ENCODE data around the gene NLRC5.
"Not testable (repeated sequence)": the region's sequence is repeated elsewhere in the genome, so short reads cannot be mapped to it uniquely, and the experiment has no call there.

The NLRC5 gene

GRCh38 chr16:57108432-57108831 is 119.1 kb downstream of the NLRC5 start:
- DNase-seq, result no peak

DNA sequence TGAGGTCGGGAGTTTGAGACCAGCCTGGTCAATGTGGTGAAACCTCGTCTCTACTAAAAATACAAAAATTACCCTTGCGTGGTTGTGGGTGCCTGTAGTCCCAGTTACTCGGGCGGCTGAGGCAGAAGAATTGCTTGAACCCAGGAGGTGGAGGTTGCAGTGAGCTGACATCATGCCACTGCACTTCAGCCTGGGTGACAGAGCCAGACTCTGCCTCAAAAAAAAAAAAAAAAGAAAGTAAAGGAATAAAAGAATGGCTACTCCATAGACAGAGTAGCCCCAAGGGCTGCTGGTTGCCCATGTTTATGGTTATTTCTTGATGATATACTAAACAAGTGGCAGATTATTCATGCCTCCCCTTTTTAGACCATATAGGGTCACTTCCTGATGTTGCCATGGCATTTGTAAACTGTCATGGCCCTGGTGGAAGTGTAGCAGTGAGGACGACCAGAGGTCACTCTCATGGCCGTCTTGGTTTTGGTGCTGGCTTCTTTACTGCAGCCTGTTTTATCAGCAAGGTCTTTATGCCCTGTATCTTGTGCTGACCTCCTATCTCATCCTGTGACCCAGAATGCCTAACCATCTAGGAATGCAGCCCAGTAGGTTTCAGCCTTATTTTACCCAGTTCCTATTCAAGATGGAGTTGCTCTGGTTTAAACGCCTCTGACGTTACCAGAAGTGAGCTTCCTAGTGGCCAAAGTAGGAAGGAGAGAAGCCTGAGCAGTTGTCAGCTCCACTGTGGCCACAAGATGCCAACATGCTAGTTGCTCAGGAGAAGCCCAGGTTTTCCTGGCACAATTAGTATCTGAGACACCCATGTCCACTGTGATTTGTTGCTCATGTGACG is 120.1 kb downstream of the NLRC5 start:
- not testable (repeated sequence) for DNase-seq

GRCh38 chr16:57110937-57111336 is 121.6 kb downstream of the NLRC5 start:
- DNase-seq, result no peak

DNA sequence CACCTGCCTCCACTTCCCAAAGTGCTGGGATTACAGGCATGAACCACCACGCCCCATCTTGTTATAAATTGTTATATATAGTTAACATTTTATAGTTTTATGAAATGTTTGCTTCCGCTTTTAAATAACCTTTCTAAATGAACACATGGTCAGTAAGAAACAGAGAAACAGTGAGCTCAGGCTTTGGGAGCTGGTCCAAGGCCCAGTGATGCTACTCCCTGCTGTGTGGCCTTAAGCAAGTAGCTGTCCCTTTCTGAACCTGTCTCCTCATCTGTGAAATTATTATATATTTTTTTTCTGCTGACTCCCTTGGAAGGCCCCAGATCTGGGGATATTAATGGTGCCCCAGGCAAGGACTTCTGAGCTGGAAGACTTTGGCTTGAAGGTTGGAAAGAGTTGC is 122.1 kb downstream of the NLRC5 start:
- no peak for DNase-seq

- no peak for DNase-seq
These were observed 123.2 kb downstream of the NLRC5 start for GRCh38 chr16:57112403-57113041.

- no peak for DNase-seq
These were observed 123.7 kb downstream of the NLRC5 start for GRCh38 chr16:57113042-57113453.

DNA sequence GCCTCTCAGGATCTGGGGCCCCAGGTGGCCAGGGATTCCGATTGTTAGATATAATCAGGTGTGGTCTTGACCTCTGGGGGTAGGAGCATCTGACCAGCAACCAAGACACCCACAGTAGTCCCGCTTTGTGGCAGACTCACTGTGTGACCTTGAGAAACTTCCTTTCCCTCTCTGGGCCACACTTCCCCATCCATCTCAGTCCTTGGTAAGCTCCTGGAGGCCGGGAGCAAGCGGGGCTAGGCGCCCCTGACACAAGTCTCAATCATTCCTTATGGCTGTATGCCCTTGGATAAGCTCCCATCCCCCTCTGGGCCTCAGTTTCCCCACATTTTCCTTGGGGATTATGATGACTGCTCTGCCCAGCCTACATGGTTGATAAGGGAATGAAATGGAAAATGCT is 124.3 kb downstream of the NLRC5 start:
- DNase-seq, result no peak

DNA sequence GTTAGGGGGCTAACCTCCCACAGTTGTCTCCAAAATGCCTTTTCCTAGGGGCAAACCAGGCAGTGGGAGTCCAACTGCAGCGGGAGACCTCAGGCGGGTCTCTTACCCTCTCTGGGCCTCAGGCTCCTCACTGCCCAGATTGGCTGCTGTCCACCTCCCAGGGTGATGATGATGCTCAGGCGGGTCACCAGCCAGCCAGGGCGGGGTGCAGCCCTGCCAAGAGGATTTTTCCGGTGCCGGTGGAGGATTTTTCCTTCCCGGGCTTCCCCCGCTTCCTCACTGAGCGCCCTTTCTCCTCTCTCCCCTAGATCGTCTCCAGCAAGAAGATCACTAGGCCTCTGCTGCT is 125.8 kb downstream of the NLRC5 start:
- no peak for DNase-seq

DNA sequence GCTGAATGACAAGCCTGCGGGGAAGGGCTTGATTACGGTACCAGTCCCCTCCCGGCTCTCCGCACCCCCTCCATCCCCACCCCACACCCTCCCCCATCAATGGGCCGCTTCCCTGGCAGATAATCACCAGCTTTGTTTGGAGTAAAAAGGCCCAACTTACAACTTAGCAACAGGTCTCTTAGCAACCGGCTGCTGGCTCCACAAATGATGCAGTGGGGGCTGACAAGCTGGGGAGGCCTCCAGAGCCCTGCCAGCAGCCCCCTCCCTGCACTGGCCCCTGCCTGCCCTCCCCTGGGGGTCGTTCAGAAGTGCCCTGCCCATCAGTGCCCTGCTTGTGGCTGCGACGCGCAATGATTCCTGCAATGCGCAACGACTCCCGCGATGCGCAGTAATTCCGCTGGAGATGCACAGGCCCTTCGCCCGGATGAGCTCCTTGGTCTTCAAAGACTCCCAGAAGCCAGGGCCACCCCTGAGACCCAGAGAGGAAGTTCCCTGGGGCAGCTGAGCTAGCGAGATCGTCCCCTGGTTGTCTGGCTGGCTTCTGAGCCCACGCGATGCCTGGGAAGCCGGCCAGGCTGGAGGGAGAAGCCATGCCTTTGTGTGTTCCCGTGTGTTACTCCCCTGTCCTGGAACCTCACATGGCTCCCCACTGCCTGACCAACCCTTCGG is 126.3 kb downstream of the NLRC5 start:
- no peak for DNase-seq

DNA sequence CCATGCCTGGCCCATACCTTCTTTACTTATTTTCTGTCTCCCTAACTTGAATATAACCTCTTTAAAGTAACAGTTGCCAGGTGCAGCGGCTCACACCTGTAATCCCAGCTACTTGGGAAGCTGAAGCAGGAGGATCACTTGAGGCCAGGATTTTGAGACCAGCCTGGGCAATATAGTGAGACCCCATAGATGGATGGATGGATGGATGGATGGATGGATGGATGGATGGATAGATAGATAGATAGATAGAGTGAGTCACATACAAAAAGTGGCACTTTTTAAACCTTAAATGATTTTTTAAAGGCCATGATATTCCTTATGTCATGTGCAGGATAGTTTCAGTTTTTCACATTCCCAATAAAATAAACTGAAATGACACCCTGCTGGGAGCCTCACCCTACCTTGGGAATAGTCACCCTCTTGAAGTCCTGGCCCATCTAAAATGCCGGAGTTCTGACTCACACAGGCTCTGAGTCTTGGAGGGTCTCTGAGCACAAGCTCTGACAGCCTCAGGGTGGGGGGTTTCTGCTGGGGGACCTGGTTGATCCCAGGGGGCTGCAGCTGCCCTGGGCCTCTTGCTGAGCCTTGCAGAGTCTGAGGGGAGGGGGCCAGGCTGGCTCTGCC is 129.2 kb downstream of the NLRC5 start:
- DNase-seq, result no peak

GRCh38 chr16:57123216-57123973 is 134.0 kb downstream of the NLRC5 start:
- no peak for DNase-seq

DNA sequence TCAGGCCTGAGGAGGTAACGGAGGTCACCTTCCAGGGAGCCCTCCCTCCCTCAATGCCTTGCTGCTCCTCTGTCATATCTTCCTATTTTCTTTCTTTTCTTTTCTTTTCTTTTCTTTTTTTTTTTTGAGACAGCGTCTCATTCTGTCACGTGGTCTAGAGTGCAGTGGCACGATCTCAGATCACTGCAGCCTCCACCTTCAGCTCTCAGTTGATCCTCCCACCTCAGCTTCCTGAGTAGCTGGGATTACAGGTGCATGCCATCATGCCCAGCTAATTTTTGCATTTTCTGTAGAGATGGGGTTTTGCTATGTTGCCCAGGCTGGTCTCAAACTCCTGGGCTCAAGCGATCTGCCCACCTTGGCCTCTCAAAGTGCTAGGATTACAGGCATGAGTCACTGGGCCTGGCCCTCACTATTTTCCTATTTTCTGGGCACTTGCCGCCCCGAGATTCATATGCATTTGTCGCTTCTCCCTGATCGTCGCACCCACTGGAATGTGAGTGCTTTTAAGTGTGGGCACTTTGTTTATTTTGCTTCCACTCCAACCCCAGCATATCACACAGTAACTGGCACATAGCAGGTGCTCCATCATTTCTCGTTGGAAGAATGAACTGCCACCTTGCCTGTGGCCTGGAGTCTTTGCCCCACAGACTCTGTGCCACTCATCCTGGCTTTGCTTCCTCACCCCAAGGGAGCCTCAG is 134.8 kb downstream of the NLRC5 start:
- DNase-seq, result no peak

DNA sequence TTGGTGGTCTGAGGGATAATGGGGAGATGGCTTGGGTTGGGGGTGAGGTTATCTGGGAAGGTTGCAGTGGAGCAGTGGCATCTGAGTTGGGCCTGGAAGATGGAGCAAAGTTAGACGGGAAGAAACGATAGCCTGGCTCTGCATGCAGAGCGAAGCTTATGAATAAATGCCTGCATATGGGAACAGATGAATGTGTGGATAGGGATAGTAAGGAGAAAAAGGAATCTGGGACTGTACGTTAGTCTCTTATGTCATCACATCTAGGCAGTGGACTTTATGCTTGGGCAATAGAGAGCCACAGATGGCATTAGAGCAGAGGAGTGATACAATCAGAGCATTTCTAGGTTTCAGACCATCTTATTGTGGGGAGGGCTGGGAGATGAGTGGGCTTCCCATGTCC is 136.0 kb downstream of the NLRC5 start:
- no peak for DNase-seq

DNA sequence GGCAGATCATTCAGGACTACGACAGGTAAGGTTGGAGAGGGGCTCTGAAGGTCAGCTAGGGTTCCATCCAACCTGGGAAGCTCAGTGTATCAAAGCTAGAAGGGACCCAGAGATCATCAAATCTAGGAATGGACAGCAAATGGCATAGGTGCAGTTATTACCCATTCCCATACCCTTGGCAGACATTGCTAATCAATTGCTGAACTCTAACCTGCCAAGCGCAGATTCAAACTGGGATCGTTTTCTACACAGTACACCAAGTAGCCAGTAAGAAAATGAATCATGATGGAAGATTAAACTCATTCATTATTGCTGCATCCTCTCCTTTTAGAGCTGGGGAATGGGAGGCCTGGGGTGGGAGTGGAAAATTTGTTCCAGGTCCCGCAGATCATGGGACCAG is 136.6 kb downstream of the NLRC5 start:
- DNase-seq, result no peak

DNA sequence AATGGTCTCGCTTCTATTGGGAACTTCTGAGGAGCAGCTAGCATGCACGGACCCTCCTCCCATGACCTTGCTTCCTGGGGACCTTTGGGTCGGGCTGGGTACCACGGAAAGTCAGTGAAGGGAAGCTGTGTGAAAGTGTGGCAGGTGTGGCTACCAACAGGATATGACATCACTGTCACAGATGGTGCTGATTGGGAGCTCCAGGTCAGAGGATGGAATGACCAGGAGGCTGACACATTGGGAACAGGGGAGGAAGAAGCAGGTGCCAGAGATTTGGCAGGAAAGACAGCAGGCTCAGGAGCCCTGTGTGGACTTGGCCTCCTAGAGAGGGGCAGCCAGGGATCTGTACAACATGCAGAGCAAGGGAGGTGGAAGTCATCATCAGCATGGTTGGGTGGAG is 137.1 kb downstream of the NLRC5 start:
- no peak for DNase-seq

GRCh38 chr16:57127037-57127763 is 137.8 kb downstream of the NLRC5 start:
- no peak for DNase-seq

DNA sequence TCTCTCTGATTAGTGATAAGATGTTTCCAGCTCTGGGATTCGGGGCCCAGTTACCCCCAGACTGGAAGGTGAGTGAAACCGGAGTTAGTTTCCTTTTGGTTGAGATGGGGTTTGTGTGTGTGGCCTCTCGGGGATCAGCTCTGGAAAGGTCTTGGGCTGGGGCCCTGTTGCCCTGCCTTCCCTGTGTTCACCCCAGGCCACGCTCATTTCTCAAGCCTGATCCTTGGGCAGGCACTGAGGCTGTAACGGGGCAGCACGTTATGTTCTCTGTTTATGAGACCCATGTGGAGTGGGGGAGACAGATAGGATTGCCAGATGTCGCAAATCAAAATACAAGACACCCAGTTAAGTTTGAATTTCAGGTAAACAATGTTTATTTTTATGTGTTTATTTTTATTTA is 138.5 kb downstream of the NLRC5 start:
- DNase-seq, result no peak

DNA sequence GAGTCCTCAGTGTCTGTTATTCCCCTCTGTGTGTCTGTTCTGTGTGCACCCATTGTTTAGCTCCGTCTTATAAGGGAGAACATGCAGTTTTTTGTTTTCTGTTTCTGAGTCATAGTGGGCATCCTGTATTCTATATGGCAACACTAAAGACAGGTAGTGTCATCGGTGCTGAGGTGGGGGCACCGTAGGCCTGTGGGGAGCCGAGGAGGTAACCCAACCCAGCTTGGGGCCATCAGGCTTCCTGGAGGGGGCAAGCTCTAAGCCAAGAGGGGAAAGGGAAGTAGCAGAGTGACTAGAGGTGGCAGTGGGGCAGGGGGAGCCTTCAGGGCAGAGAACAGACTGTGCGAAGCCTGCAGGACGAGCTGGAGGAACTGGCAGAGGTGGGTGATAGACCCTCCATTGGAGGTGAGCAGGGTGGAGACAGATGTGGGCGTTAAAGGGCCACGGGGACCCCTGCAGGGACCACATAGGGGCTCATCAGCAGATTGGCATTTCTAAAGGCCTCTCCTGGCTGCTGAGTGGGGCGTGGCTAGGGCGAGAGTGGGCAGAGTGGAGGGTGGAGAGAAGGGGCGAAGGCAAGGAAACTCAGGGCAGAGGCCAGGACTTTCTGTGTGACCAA is 139.5 kb downstream of the NLRC5 start:
- peak; percentile 22 for DNase-seq

- no peak for DNase-seq
These were observed 141.6 kb downstream of the NLRC5 start for GRCh38 chr16:57130950-57131321.

DNA sequence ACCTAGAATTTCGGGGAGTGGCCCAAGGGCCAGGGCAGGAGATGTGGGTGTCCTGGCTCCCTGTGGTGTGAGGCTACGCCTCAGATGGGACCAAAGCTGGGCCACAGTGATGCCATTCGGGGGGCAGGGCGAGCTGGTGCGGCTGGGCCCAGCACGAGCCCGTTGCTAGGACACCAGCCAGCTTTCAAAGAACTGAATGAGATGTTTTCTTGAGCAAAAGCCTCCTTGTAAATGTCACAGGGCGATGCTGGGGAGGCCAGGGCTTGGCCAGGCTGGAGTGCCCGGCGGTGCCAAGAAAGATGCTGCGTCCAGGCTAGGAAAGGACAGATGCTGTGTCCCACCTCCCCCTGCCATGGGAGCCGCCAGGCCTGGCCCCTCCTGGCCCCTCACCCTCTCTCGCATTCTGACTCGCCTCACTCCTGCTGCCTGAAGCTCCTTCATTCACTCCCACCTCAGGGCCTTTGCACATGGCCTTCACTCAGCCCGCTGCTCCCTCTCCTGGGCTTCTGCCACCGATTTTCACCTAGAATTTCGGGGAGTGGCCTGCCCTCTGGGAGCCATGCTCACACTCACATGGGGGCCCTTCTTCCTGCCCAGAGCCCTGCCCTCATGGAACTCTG is 142.1 kb downstream of the NLRC5 start:
- DNase-seq, result no peak

GRCh38 chr16:57132470-57132869 is 143.1 kb downstream of the NLRC5 start:
- DNase-seq, result no peak
